ENCODE results near the gene MRPL49. TPM values are rescaled to one million over a fixed set of nuclear protein-coding genes. Genes with fewer than 3 reads are reported as not detected.

Gene MRPL49
- total RNA-seq, 1 donor, result 41.6 TPM

GRCh38 chr11:65110354-65110861, 11.7 kb upstream of the MRPL49 start:
- DNase-seq (ENCODE audit: insufficient read length, low spot score, missing footprints), result peak; percentile 99
- H3K79me2 ChIP-seq (ENCODE audit: insufficient read depth, low read length), result peaks cover 9% of the 10 kb centered on the region
- H3K4me2 ChIP-seq (ENCODE audit: insufficient read depth, low read length), result peak overlapping the region; percentile 42
- no peaks in the 10 kb centered on the region for H3K9me3 ChIP-seq (ENCODE audit: low read depth, low read length)
- TF ChIP-seq, protein P1, sequence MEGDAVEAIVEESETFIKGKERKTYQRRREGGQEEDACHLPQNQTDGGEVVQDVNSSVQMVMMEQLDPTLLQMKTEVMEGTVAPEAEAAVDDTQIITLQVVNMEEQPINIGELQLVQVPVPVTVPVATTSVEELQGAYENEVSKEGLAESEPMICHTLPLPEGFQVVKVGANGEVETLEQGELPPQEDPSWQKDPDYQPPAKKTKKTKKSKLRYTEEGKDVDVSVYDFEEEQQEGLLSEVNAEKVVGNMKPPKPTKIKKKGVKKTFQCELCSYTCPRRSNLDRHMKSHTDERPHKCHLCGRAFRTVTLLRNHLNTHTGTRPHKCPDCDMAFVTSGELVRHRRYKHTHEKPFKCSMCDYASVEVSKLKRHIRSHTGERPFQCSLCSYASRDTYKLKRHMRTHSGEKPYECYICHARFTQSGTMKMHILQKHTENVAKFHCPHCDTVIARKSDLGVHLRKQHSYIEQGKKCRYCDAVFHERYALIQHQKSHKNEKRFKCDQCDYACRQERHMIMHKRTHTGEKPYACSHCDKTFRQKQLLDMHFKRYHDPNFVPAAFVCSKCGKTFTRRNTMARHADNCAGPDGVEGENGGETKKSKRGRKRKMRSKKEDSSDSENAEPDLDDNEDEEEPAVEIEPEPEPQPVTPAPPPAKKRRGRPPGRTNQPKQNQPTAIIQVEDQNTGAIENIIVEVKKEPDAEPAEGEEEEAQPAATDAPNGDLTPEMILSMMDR (IDR thresholded peaks at IDR 0.05; ENCODE audit: extremely low read depth, low read depth, low read length), result peak; percentile 96
- H3K4me3 ChIP-seq (ENCODE audit: insufficient read depth, low read length), result peak overlapping the region; percentile 30
- peaks cover 15% of the 10 kb centered on the region for H4K20me1 ChIP-seq (ENCODE audit: insufficient read depth, low read length)
- peaks cover 3% of the 10 kb centered on the region for H3K36me3 ChIP-seq (ENCODE audit: insufficient read depth, low read length)
- H2AFZ ChIP-seq (ENCODE audit: low read length), result peak overlapping the region; percentile 6
- no peak overlapping the region for H3K27ac ChIP-seq (ENCODE audit: low read depth, low read length)
- H3K4me1 ChIP-seq (ENCODE audit: insufficient read depth, low read length), result peaks cover 14% of the 10 kb centered on the region
- H3K27me3 ChIP-seq (ENCODE audit: insufficient read depth, low read length), result no peaks in the 10 kb centered on the region

DNA sequence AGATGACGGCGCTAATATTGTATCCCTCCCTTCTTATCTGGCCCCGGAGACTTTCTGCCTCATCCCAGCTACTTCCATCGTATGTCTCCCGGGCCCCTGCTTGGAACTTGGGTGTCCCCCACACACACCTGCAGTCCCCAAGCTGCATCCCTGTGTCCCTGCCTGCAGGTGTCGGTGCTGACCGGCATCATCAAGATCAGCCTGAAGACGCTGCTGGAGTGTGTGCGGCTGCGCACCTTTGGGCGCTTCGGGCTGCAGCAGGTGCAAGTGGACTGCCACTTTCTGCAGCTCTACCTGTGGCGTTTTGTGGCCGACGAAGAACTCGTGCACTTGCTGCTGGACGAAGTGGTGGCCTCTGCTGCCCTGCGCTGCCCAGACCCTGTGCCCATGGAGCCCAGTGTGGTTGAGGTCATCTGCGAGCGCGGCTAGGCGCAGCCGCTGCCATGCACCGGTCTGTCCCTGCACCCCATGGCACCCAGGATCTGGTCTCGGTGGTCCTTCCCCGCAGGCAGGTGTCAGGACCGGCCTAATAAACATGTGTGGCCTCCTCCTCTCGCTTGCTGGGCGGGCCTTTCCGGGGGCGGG, 10.9 kb upstream of the MRPL49 start:
- TF ChIP-seq, protein P1 (IDR thresholded peaks at IDR 0.05; ENCODE audit: extremely low read depth, low read depth, low read length), result no peak
- Histone ChIP-seq H3K27me3 (ENCODE audit: insufficient read depth, low read length) (no peaks in the 10 kb centered on the region), H3K4me3 (ENCODE audit: insufficient read depth, low read length) (peak overlapping the region; percentile 67), H3K27ac (ENCODE audit: low read depth, low read length) (no peak overlapping the region), H3K36me3 (ENCODE audit: insufficient read depth, low read length) (peaks cover 11% of the 10 kb centered on the region), H3K4me1 (ENCODE audit: insufficient read depth, low read length) (peaks cover 18% of the 10 kb centered on the region), H3K4me2 (ENCODE audit: insufficient read depth, low read length) (peak overlapping the region; percentile 92), H2AFZ (ENCODE audit: low read length) (no peak overlapping the region), H4K20me1 (ENCODE audit: insufficient read depth, low read length) (peaks cover 18% of the 10 kb centered on the region), H3K79me2 (ENCODE audit: insufficient read depth, low read length) (peaks cover 14% of the 10 kb centered on the region), H3K9me3 (ENCODE audit: low read depth, low read length) (no peaks in the 10 kb centered on the region)
- no peak for DNase-seq (ENCODE audit: insufficient read length, low spot score, missing footprints)

DNA sequence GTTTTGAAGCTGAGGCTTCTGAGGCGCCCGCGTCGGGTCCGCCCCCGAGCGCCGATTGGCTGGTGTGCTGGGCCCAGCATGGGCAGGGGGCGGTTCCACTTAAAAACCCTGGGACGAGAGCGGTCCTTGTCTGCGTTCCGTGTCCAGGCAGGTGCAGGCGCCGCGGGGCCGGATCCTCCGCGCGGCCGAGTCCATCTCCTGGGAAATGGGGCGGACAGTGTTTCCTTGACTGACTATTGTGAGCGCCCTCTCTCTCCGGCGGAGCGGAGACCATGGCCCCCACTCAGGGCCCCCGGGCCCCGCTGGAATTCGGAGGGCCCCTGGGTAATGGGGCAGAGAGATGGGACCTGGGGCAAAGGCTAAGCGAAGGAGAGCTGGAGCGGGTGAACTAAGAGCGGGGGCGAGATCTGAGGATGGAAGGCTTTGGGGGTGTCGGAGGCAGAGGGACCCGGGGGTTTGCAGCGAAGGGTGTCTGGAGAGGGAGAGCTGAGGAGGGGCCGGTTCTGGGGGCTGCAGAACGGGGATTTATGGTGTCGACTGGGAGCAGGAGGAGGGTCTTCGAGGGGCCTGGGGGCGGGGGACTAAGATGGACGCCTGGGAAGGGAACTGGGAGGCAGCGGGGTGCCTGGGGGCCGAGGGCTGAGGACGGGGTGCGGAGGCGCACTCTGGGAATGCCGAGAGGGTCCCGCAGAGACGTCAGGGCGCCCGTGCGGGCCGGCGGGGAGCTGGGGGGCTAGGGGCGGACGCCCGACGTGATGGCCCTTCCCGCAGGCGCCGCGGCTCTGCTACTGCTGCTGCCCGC, 10.2 kb upstream of the MRPL49 start, which contains the start of gene TM7SF2:
TM7SF2 (plus strand) TSS at position 129 of the 802 bp plus-strand sequence; CDS start at position 273, 144 bp downstream.
- peak within 1 kb of the TSS; percentile 27 for H2AFZ ChIP-seq (ENCODE audit: low read length)

More for the DNA sequence above, 10.2 kb upstream of the MRPL49 start, which contains the start of gene TM7SF2:
- Histone ChIP-seq H3K9me3 (ENCODE audit: low read depth, low read length) (no peaks in the 10 kb centered on the region), H3K79me2 (ENCODE audit: insufficient read depth, low read length) (peaks cover 19% of the 10 kb centered on the region), H3K4me2 (ENCODE audit: insufficient read depth, low read length) (peak within 1 kb of the TSS; percentile 92), H3K4me1 (ENCODE audit: insufficient read depth, low read length) (peaks cover 23% of the 10 kb centered on the region), H3K27me3 (ENCODE audit: insufficient read depth, low read length) (no peaks in the 10 kb centered on the region), H3K4me3 (ENCODE audit: insufficient read depth, low read length) (peak within 1 kb of the TSS; percentile 67), H4K20me1 (ENCODE audit: insufficient read depth, low read length) (peaks cover 22% of the 10 kb centered on the region), H3K36me3 (ENCODE audit: insufficient read depth, low read length) (peaks cover 10% of the 10 kb centered on the region), H3K27ac (ENCODE audit: low read depth, low read length) (no peak within 1 kb of the TSS)
- TF ChIP-seq, protein P1 (IDR thresholded peaks at IDR 0.05; ENCODE audit: extremely low read depth, low read depth, low read length), result no peak
- DNase-seq (ENCODE audit: insufficient read length, low spot score, missing footprints), result peak; percentile 100

All from osteoblast (primary cell).